ENCODE measurements around the gene DNTT.

Gene DNTT

GRCh38 chr10:96275685-96276418 lies 28.4 kb upstream of the DNTT start:
- no peak for DNase-seq (ENCODE audit: low read depth in 1 of 2, low spot score in 1 of 2)

DNA sequence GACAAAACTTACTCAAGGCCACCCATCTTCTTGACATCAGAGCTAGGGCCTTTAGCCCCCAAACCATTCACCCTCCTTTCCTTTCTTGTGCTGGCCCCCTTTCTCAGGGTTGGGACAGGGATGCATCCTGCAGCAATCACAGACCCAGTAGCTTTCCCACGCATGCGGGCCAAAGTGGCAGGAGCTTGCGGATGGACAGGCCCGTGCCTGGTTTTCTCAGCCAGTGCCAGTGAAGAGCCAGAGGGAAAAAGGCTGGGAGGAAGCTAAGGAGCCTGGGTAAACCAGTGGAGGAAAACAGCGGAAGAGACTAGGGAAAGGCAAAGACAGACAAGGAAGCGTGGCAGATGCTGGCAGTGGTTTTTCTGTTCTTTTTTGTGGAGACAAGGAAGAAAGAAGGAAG lies 27.8 kb upstream of the DNTT start:
- DNase-seq (ENCODE audit: low read depth in 1 of 2, low spot score in 1 of 2), result no peak

DNA sequence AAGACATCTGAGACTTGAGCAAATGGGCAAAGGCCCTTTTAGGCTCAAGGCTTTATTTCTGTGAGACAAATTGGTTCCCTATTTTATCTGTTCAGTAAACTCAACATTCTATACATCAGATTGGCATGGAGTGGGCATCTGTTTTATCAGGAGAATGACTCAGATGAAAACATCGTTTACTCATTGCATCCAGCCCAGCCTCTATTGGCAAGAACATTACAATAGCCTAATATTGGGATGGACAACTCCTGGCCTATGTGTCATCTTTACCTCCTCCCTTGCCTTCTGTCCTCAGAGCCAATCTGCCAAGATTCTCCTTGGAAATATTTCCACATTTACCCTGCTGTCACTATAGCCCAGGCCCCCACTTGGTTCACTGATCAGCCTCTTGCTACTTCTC lies 27.4 kb upstream of the DNTT start:
- no peak for DNase-seq (ENCODE audit: low read depth in 1 of 2, low spot score in 1 of 2)

DNA sequence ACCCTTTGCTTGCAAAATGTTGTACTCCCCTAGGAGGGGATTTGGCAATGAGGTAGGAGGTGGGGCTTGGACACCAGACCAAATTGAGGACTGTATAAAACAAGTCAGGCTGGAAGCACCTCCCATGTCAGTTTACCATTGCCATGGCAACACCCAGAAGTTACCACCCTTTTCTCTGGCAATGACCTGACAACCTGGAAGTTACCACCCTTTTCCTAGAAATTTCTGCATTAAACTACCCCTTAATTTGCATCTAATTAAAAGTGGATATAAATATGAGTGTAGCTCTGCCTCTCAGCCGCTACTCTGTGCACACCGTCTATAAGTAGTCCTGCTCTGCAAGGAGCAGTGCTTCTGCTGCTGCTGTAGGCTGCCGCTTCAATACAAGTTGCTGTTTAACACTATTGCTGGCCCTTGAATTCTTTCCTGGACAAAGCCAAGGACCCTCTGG lies 25.0 kb upstream of the DNTT start:
- no peak for DNase-seq (ENCODE audit: low read depth in 1 of 2, low spot score in 1 of 2)

GRCh38 chr10:96280859-96281258 lies 23.4 kb upstream of the DNTT start:
- DNase-seq (ENCODE audit: low read depth in 1 of 2, low spot score in 1 of 2), result no peak

DNA sequence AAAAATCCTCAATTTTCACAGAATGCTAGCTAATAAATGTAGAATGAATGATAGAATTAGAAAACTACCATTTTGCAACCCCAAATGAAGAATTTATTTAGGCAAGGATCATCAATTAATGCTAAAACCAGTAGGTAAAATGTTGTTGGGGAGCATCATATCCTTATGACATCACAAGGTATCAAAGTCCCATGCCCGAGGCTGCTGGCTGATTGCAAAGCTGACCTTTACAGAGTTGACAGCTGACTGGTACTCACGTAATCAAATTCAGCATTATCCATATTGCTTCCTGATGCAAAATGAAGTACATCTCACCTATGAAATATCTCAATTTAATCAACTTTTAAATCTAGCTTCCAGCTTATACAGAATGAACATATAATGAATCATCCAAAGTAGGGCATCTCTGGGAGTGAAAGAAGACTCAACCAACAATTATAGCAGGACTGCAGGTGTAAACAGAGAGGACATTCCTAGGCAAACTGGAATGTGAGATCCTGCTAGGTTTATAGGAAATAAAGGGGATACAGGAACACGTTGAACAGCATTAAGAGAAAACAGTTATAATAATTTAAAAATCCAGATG lies 22.7 kb upstream of the DNTT start:
- no peak for DNase-seq (ENCODE audit: low read depth in 1 of 2, low spot score in 1 of 2)

DNA sequence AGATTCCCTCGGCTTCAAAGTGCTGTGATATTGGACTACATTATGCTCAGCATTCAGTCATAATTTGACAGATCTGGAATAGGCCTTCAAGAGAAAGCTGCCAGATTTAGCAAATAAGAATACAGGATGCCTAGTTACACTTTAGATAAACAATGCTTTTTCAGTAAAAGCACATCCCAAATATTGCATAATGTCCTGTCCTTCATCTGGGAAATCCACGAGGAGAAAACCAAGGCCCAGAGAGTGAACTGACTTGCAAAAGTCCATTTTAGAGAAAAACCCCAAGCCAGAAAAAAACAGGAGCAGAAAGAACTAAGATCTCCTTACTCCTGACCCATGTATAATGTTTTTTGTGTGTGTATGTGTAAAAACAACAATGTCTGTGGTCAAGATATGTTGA lies 20.9 kb upstream of the DNTT start:
- no peak for DNase-seq (ENCODE audit: low read depth in 1 of 2, low spot score in 1 of 2)

- no peak for DNase-seq (ENCODE audit: low read depth in 1 of 2, low spot score in 1 of 2)
These were observed 20.5 kb upstream of the DNTT start for GRCh38 chr10:96283756-96284155.

GRCh38 chr10:96285331-96285752 lies 18.9 kb upstream of the DNTT start:
- no peak for DNase-seq (ENCODE audit: low read depth in 1 of 2, low spot score in 1 of 2)

- no peak for DNase-seq (ENCODE audit: low read depth in 1 of 2, low spot score in 1 of 2)
These were observed 16.7 kb upstream of the DNTT start for GRCh38 chr10:96287392-96288105.

- no peak for DNase-seq (ENCODE audit: low read depth in 1 of 2, low spot score in 1 of 2)
These were observed 16.0 kb upstream of the DNTT start for GRCh38 chr10:96288151-96288621.

DNA sequence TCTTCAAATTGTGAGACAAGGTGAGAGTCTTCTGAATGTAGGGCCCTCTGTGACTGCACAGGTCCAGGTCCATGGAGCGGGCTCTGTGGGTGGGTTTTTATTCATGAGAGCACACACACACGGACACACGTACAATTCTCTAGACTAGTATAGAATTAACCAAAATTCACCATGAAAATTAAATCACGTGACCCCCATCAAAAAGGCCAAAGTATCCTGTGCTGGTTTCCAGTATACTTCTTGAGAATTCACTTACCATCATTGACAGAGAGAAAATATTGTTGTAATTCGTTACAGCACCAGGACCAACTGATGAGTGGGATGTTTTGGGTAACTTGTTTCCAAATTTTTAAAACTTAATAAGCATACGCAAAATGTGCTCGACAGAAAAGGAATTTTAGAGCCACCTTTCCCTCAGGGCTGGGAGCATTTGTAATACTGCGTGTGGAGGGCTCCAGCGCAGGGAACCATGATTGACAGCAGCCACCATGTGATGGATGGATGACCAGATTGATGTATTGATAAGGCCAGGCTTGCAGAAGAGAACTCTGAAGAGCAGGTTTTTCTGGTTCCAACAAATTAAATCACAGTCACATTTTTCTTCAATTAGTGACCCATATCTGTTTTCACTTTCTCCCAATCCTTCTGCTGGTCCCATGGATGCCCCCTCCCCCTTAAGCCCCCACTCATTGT lies 14.9 kb upstream of the DNTT start:
- DNase-seq (ENCODE audit: low read depth in 1 of 2, low spot score in 1 of 2), result no peak

GRCh38 chr10:96290368-96291133 lies 13.7 kb upstream of the DNTT start:
- DNase-seq (ENCODE audit: low read depth in 1 of 2, low spot score in 1 of 2), result no peak

GRCh38 chr10:96292971-96293920 lies 11.0 kb upstream of the DNTT start:
- no peak for DNase-seq (ENCODE audit: low read depth in 1 of 2, low spot score in 1 of 2)

DNA sequence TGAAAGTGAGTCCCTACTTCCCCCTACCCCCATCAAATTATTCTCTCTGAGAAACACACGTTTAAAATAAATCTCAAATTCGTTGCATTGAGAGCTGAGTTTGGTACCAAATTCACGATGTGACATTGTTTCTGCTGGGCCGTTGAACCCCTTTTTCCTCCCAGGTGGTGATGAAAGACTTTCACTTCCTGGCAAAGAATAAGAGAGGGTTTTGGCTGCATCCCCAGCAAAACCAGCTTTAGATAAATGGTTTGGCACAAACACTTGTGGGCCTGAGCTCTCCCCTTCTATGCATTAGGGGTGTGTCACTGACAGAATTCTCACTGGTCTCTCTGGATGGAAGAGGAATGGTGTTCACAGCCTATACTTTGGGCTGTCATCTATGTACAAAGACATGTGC lies 8.8 kb upstream of the DNTT start:
- no peak for DNase-seq (ENCODE audit: low read depth in 1 of 2, low spot score in 1 of 2)

- no peak for DNase-seq (ENCODE audit: low read depth in 1 of 2, low spot score in 1 of 2)
These were observed 6.7 kb upstream of the DNTT start for GRCh38 chr10:96297486-96297885.

- DNase-seq (ENCODE audit: low read depth in 1 of 2, low spot score in 1 of 2), result no peak
These were observed 5.9 kb upstream of the DNTT start for GRCh38 chr10:96298362-96298761.

DNA sequence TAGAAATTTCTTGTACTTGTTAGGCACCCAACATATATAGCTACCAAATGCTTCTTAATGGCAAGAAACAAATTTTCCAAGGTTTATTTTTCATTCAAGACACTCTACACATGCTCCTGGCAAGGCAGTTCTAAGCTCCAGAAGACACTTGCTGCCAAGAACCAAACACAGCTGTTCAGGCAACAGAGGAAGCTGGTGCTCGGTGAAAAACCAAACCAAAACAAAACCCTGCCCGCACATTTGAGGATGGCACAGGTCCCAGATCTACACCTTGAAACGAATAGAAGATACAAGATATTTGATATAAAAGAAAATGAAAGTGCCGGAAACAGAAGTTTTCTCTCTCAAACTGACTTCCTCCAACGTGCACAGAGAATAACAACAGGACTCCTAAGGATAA lies 4.9 kb upstream of the DNTT start:
- no peak for DNase-seq (ENCODE audit: low read depth in 1 of 2, low spot score in 1 of 2)

DNA sequence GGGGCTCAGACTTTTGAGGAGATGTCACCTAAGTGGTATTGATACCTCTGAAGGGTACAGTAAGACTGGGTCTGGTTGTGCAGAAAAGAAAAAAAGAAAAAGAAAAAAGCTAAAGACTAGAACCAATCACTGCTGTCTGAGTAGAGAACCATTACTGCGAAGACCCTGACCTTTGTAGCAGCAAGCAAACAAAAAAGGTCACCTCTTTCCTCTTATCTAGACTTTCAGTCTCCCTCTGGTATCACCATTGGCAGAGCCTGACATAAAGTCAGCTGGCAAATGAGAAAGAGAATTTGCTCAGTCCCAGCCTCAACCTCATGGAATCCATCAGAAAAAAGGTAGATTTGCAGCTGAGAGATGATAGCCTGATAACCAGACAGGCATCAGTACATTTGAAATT lies 2.6 kb upstream of the DNTT start:
- no peak for DNase-seq (ENCODE audit: low read depth in 1 of 2, low spot score in 1 of 2)

- no peak for DNase-seq (ENCODE audit: low read depth in 1 of 2, low spot score in 1 of 2)
These were observed 785 bp downstream of the DNTT start for GRCh38 chr10:96305019-96305418.

Data from stimulated activated CD4-positive, alpha-beta T cell treated with anti-CD3 and anti-CD28 coated beads, Interleukin-15, amount 100 ng/mL, for 1 hour (primary cell).